SU-DHL-6 (cell line): ENCODE measurements around the gene CHIT1.

ENCODE experiments used
- EZH2phosphoT487 ChIP-seq: fragments of 200-600 bp; sonication (generic), shearing (Covaris generic); conservative IDR thresholded peaks from 2 replicates; pipeline ENCODE4 v1.6.1; 2018; ENCODE audit warnings: mild to moderate bottlenecking, antibody characterized with exemption, low read length, moderate library complexity, mixed read lengths
- TF ChIP-seq, protein P1 (sequence below): fragments of 200-600 bp; sonication (generic); IDR thresholded peaks from one replicate; pipeline ENCODE4 v1.5.1; 2017; ENCODE audit warnings: antibody characterized with exemption, mild to moderate bottlenecking, low read length, moderate library complexity; ENCODE audit not compliant: insufficient read depth, poor library complexity, severe bottlenecking

DNA sequence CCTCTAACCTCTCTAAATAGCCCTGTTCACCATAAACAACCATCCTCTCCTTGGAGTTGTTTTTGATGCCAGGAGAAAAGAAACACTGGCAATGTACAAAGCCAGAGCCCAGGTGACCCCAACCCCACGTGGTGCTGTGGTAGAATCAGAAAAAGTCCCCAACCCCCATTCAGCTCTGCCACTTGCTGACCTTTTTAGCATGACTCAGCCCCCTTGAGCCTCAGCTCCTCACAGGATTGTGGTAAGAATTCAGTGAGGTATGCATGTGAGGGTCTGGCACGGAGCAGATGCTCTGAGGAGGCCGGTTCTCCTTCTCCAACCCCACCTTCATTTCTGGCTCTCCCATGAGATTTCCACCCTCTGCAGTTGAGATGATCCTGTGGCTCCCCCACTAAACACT, 31.8 kb downstream of the CHIT1 start:
- TF ChIP-seq, protein P1, sequence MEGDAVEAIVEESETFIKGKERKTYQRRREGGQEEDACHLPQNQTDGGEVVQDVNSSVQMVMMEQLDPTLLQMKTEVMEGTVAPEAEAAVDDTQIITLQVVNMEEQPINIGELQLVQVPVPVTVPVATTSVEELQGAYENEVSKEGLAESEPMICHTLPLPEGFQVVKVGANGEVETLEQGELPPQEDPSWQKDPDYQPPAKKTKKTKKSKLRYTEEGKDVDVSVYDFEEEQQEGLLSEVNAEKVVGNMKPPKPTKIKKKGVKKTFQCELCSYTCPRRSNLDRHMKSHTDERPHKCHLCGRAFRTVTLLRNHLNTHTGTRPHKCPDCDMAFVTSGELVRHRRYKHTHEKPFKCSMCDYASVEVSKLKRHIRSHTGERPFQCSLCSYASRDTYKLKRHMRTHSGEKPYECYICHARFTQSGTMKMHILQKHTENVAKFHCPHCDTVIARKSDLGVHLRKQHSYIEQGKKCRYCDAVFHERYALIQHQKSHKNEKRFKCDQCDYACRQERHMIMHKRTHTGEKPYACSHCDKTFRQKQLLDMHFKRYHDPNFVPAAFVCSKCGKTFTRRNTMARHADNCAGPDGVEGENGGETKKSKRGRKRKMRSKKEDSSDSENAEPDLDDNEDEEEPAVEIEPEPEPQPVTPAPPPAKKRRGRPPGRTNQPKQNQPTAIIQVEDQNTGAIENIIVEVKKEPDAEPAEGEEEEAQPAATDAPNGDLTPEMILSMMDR: no peak
- TF ChIP-seq EZH2phosphoT487: no peak
